K562 (cell line): ENCODE measurements around the gene PCK1. TPM values are rescaled to one million over a fixed set of nuclear protein-coding genes. Genes with fewer than 3 reads are reported as not detected.
A peak's percentile ranks its signal among the peaks of the same experiment; 100 is the strongest.

Experiments used
- ATAC-seq: fragments of 200-7000 bp; cut with Tn5 transposase; 3 replicates; pipeline ENCODE4 v1.9.1; 2020; ENCODE audit warnings: moderate library complexity
- BruUV-seq: library from RNA; stranded (reverse); fragments of 400-500 nt; replicated peaks from 2 replicates; lab custom pipeline; 2021; lab: Mats Ljungman, UMichigan
- CTCF ChIA-PET: fragments of 300-600 bp; formaldehyde crosslinking; extraction: SDS; loops from one replicate; lab custom pipeline; 2021; ENCODE audit warnings: low intra/inter-chr PET ratio; lab: Yijun Ruan, JAX
- POLR2A ChIA-PET: fragments of 300-600, 350-650 bp; sonication (Branson Sonifier 250); formaldehyde crosslinking; extraction: SDS; loops from one replicate; lab custom pipeline; 2021; ENCODE audit warnings: antibody characterized with exemption, inconsistent platforms; lab: Yijun Ruan, JAX
- DNase-seq, 4 experiments: peaks; one replicate each; pipeline versions ENCODE4 v3.0.0 to v3.0.0-alpha.2; 2011 to 2018; ENCODE audit warnings: low spot score in 3 of 4, mixed read lengths in 3 of 4; ENCODE audit errors: extremely low read depth in 1 of 4
- FAIRE-seq: peaks from 2 replicates; lab custom pipeline; 2011; peaks lifted over from hg19 to GRCh38; lab: Jason Lieb, UNC
- H2AFZ ChIP-seq: 2 replicates; pipeline ENCODE4 v1.6.0; 2011; ENCODE audit warnings: low read depth, low read length, control low read depth, inconsistent platforms
- H3K27ac ChIP-seq: fragments of 200-600 bp; 3 replicates; pipeline ENCODE4 v1.8.0; 2011; ENCODE audit warnings: low read depth, mild to moderate bottlenecking, control low read depth, inconsistent platforms, low read length, moderate library complexity, mixed read lengths; ENCODE audit errors: extremely low read depth
- H3K27me3 ChIP-seq, 2 experiments: fragments of 300-600 bp in 1 of 2; 2 replicates in 1 of 2; 3 replicates in 1 of 2; pipeline versions ENCODE4 v1.6.0 to v1.8.0; 2011; ENCODE audit warnings: inconsistent platforms in 2 of 2, low read length in 2 of 2, mild to moderate bottlenecking in 1 of 2, mixed read lengths in 1 of 2, moderate library complexity in 1 of 2; ENCODE audit not compliant: control insufficient read depth in 2 of 2, insufficient read depth in 2 of 2
- H3K36me3 ChIP-seq: fragments of 300-600 bp; 3 replicates; pipeline ENCODE4 v1.8.0; 2011; ENCODE audit warnings: mild to moderate bottlenecking, low read length, inconsistent platforms; ENCODE audit not compliant: control insufficient read depth, insufficient read depth
- H3K4me1 ChIP-seq, 2 experiments: fragments of 200-600 bp in 1 of 2; replicated peaks in 1 of 2; 2 replicates in 1 of 2; 3 replicates in 1 of 2; pipeline versions ENCODE4 v1.5.1 to v1.8.0; 2011; ENCODE audit warnings: inconsistent platforms in 2 of 2, low read length in 2 of 2, mild to moderate bottlenecking in 1 of 2, mixed read lengths in 1 of 2, moderate library complexity in 1 of 2; ENCODE audit not compliant: control insufficient read depth in 2 of 2, insufficient read depth in 2 of 2
- H3K4me2 ChIP-seq: 2 replicates; pipeline ENCODE4 v1.6.1; 2011; ENCODE audit warnings: low read length, control low read depth, inconsistent platforms, mixed read lengths; ENCODE audit not compliant: insufficient read depth
- H3K4me3 ChIP-seq: fragments of 200-600 bp; sonication (generic), shearing (Covaris generic); 2 replicates; pipeline ENCODE4 v1.5.1; 2016; ENCODE audit warnings: control low read depth, inconsistent platforms
- H3K79me2 ChIP-seq: fragments of 200-600 bp; 3 replicates; pipeline ENCODE4 v1.8.0; 2011; ENCODE audit warnings: low read length, inconsistent platforms; ENCODE audit not compliant: control insufficient read depth, insufficient read depth
- H3K9ac ChIP-seq, 2 experiments: 2 replicates each; pipeline versions ENCODE4 v1.6.0 to v1.6.1; 2011; ENCODE audit warnings: low read depth in 2 of 2, low read length in 2 of 2, control low read depth in 1 of 2, inconsistent platforms in 1 of 2, mild to moderate bottlenecking in 1 of 2, mixed read lengths in 1 of 2; ENCODE audit not compliant: insufficient read depth in 1 of 2
- H3K9me1 ChIP-seq: one replicate; pipeline ENCODE4 v1.6.0; 2011; ENCODE audit warnings: inconsistent platforms, mild to moderate bottlenecking, low read length, moderate library complexity; ENCODE audit not compliant: control insufficient read depth, insufficient read depth
- H3K9me3 ChIP-seq: replicated peaks from 2 replicates; pipeline ENCODE4 v1.5.1; 2011; ENCODE audit warnings: low read depth, low read length, inconsistent platforms; ENCODE audit not compliant: control insufficient read depth, insufficient read depth
- H4K20me1 ChIP-seq: replicated peaks from 2 replicates; pipeline ENCODE4 v1.6.1; 2011; ENCODE audit warnings: low read length, inconsistent platforms, mixed read lengths; ENCODE audit not compliant: control insufficient read depth, insufficient read depth
- MTF1 ChIP-seq: fragments of 250-450 bp; sonication (Bioruptor Pico); IDR thresholded peaks from 2 replicates; pipeline ENCODE4 v1.9.0; 2021; ENCODE audit warnings: moderate library complexity, mild to moderate bottlenecking, inconsistent platforms, borderline replicate concordance
- WHSC1 ChIP-seq: IDR thresholded peaks from one replicate; pipeline ENCODE4 v1.6.1; 2012; ENCODE audit warnings: low read length, control low read depth, inconsistent platforms
- ZKSCAN1 ChIP-seq: fragments of 150-350 bp; IDR thresholded peaks from 2 replicates; pipeline ENCODE4 v1.6.1; 2016; ENCODE audit warnings: low read depth, low read length
- ZNF121 ChIP-seq: sonication (generic); formaldehyde crosslinking; conservative IDR thresholded peaks from 2 replicates; pipeline ENCODE4 v1.8.0; 2022; ENCODE audit warnings: missing genetic modification reagents
- ZNF24 ChIP-seq: fragments of 450-650 bp; IDR thresholded peaks from 2 replicates; pipeline ENCODE4 v1.6.1; 2016
- WGBS: fragments of 100-300 bp; shearing (Covaris generic); methylation state at CpG from one replicate; pipeline ENCODE4 v1.1.6; 2016; ENCODE audit warnings: low coverage, mixed read lengths; ENCODE audit not compliant: insufficient coverage; ENCODE audit errors: missing lambda C conversion rate; 5-methylcytosine and 5-hydroxymethylcytosine counted together
- in situ Hi-C: fragments of 300-500 bp; cut with MboI; formaldehyde crosslinking; loops from 4 replicates; pipeline ENCODE4 v1.15.0; 2018; ENCODE audit warnings: inconsistent platforms, mixed read lengths
- intact Hi-C: fragments of 100-400 bp; cut with micrococcal nuclease; formaldehyde crosslinking; loops from 2 replicates; pipeline ENCODE4 v1.14.2; 2022
- polyA plus RNA-seq, 8 experiments: library from polyadenylated mRNA; depleted of rRNA in 4 of 8; stranded (reverse) in 5 of 8; unstranded in 3 of 8; fragments of >200 nt; fragmentation: Nextera tagmentation in 2 of 8; fragmentation: Illumina TruSeq in 1 of 8; extraction: Ambion mirVana in 2 of 8; extraction: Trizol in 1 of 8; gene quantifications; 2 replicates each; pipeline versions ENCODE4 v1.2.1 to v1.2.3, GENCODE V29; 2011 to 2014; ENCODE audit warnings: inconsistent platforms in 1 of 8, missing spikeins in 1 of 8
- total RNA-seq, 7 experiments: library from RNA; depleted of rRNA in 6 of 7; stranded (reverse); fragments of >200 nt in 6 of 7; fragmentation: Illumina TruSeq in 2 of 7; extraction: Trizol in 2 of 7; gene quantifications; 2 replicates each; pipeline versions ENCODE4 v1.2.1 to v1.2.3, GENCODE V29; 2011 to 2021; ENCODE audit warnings: low replicate concordance in 1 of 7
- TF ChIP-seq, protein P1 (sequence below): sonication (generic); formaldehyde crosslinking; IDR thresholded peaks from 2 replicates; pipeline ENCODE4 v1.9.0; 2022; ENCODE audit warnings: mild to moderate bottlenecking, missing genetic modification reagents

PCK1 gene
- total and polyA plus RNA-seq, 9 of the 15 experiments (the other 6 are each of a cell fraction or from before 2014, with no cell fraction given): 0.05 to 0.73 (median 0.15) TPM

- POLR2A ChIA-PET: interaction anchor here (0.6 to 1.3 kb wide), 5 partner anchors 13 to 146 kb away, joined by 3 to 6 read pairs (median 3); no protein-coding TSS in a partner anchor
- in situ Hi-C loops (loop anchor here (25.0 kb wide), 1 partner anchor 595 kb away; no protein-coding TSS in a partner anchor), intact Hi-C loops (no loop called here)
- BruUV-seq: no TSS peak
- ATAC-seq (no peak), FAIRE-seq (no peak), DNase-seq (no peak)
- no peak overlapping the region for H3K9ac ChIP-seq
- H3K4me1 ChIP-seq: peaks cover 0 to 3% of the 10 kb centered on the region in 2 experiments; a peak in 4 of 5 replicates
- no peak overlapping the region for H3K27ac ChIP-seq
- H4K20me1 ChIP-seq: peaks cover 11% of the 10 kb centered on the region
- WGBS: 4% methylated on average over 6 of the region's 6 CpGs
- peaks cover 29 to 85% of the 10 kb centered on the region in 2 experiments; a peak in 4 of 5 replicates for H3K27me3 ChIP-seq
- H3K9me1 ChIP-seq: no peaks in the 10 kb centered on the region
- no peaks in the 10 kb centered on the region for H3K79me2 ChIP-seq
- no peaks in the 10 kb centered on the region for H3K36me3 ChIP-seq
- H2AFZ ChIP-seq: no peak overlapping the region
- CTCF ChIA-PET: no interaction called here
- no peak overlapping the region for H3K4me3 ChIP-seq
- no peak overlapping the region for H3K4me2 ChIP-seq
- no peak for TF ChIP-seq WHSC1
- TF ChIP-seq MTF1 (CRISPR knock-in tag): no peak
- peak; percentile 65; the same call in 1 of the 2 replicates for TF ChIP-seq ZNF24
- TF ChIP-seq ZNF121: 0 out of 2 replicates have a peak, but pooled peaks have one; percentile 18
- TF ChIP-seq ZKSCAN1: peak; percentile 70; the same call in 1 of the 2 replicates
- TF ChIP-seq, protein P1, sequence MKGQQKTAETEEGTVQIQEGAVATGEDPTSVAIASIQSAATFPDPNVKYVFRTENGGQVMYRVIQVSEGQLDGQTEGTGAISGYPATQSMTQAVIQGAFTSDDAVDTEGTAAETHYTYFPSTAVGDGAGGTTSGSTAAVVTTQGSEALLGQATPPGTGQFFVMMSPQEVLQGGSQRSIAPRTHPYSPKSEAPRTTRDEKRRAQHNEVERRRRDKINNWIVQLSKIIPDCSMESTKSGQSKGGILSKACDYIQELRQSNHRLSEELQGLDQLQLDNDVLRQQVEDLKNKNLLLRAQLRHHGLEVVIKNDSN (CRISPR knock-in tag): no peak
- TF ChIP-seq, all 486 proteins: peak for 3
- no peaks in the 10 kb centered on the region for H3K9me3 ChIP-seq
Observed at GRCh38 chr20:57617079-57617795, 56.3 kb downstream of the PCK1 start.

Other genes starting within 250 kb of the PCK1 start
- gene SPO11, start 231.3 kb upstream of the PCK1 start, total RNA-seq (2014; rRNA removed): not detected in 2 replicates
- gene SPO11, start 231.3 kb upstream of the PCK1 start, total RNA-seq (2014; rRNA removed; fragmentation: Illumina TruSeq; extraction: Trizol): not detected in 2 replicates
- not detected in 2 replicates for gene SPO11, start 231.3 kb upstream of the PCK1 start, total RNA-seq (2015; rRNA removed; fragmentation: Illumina TruSeq; extraction: Trizol)
- gene SPO11, start 231.3 kb upstream of the PCK1 start, total RNA-seq (2021): not detected in 2 replicates
- gene SPO11, start 231.3 kb upstream of the PCK1 start, polyA plus RNA-seq (2011; rRNA removed): not detected in 2 replicates
- gene SPO11, start 231.3 kb upstream of the PCK1 start, polyA plus RNA-seq (2014; fragmentation: Illumina TruSeq; extraction: Trizol): not detected in 2 replicates
- not detected for gene SPO11, start 231.3 kb upstream of the PCK1 start, polyA plus RNA-seq (2014; fragmentation: Nextera tagmentation; extraction: Ambion mirVana)
- gene SPO11, start 231.3 kb upstream of the PCK1 start, polyA plus RNA-seq (2014; rRNA removed): not detected in 2 replicates
- gene RAE1, start 209.9 kb upstream of the PCK1 start, total RNA-seq (2014; rRNA removed): 40.8 and 60.8 TPM in 2 replicates
- gene RAE1, start 209.9 kb upstream of the PCK1 start, total RNA-seq (2014; rRNA removed; fragmentation: Illumina TruSeq; extraction: Trizol): 77.7 and 81.1 TPM in 2 replicates
- gene RAE1, start 209.9 kb upstream of the PCK1 start, total RNA-seq (2015; rRNA removed; fragmentation: Illumina TruSeq; extraction: Trizol): 82.6 and 84.9 TPM in 2 replicates
- gene RAE1, start 209.9 kb upstream of the PCK1 start, total RNA-seq (2021): 68.7 and 70.5 TPM in 2 replicates
- gene RAE1, start 209.9 kb upstream of the PCK1 start, polyA plus RNA-seq (2011; rRNA removed): 49.8 and 52.2 TPM in 2 replicates
- gene RAE1, start 209.9 kb upstream of the PCK1 start, polyA plus RNA-seq (2014; fragmentation: Illumina TruSeq; extraction: Trizol): 100 and 104 TPM in 2 replicates
- 100 to 1,000 TPM; 223 to 248 TPM for gene RAE1, start 209.9 kb upstream of the PCK1 start, polyA plus RNA-seq (2014; fragmentation: Nextera tagmentation; extraction: Ambion mirVana)
- gene RAE1, start 209.9 kb upstream of the PCK1 start, polyA plus RNA-seq (2014; rRNA removed): 33.7 and 62.4 TPM in 2 replicates
- gene RBM38, start 169.7 kb upstream of the PCK1 start, total RNA-seq (2014; rRNA removed): 63.6 and 74.0 TPM in 2 replicates
- 10.9 and 12.3 TPM in 2 replicates for gene RBM38, start 169.7 kb upstream of the PCK1 start, total RNA-seq (2014; rRNA removed; fragmentation: Illumina TruSeq; extraction: Trizol)
- gene RBM38, start 169.7 kb upstream of the PCK1 start, total RNA-seq (2015; rRNA removed; fragmentation: Illumina TruSeq; extraction: Trizol): 33.9 and 36.1 TPM in 2 replicates
- gene RBM38, start 169.7 kb upstream of the PCK1 start, total RNA-seq (2021): 82.4 and 83.4 TPM in 2 replicates
- 31.9 and 33.2 TPM in 2 replicates for gene RBM38, start 169.7 kb upstream of the PCK1 start, polyA plus RNA-seq (2011; rRNA removed)
- 22.5 and 55.0 TPM in 2 replicates for gene RBM38, start 169.7 kb upstream of the PCK1 start, polyA plus RNA-seq (2014; fragmentation: Illumina TruSeq; extraction: Trizol)
- gene RBM38, start 169.7 kb upstream of the PCK1 start, polyA plus RNA-seq (2014; fragmentation: Nextera tagmentation; extraction: Ambion mirVana): under 1 TPM; 0.28 to 0.39 TPM
- 79.6 and 84.1 TPM in 2 replicates for gene RBM38, start 169.7 kb upstream of the PCK1 start, polyA plus RNA-seq (2014; rRNA removed)
- 120 and 126 TPM in 2 replicates for gene CTCFL, start 36.0 kb upstream of the PCK1 start, total RNA-seq (2014; rRNA removed)
- 111 and 112 TPM in 2 replicates for gene CTCFL, start 36.0 kb upstream of the PCK1 start, total RNA-seq (2014; rRNA removed; fragmentation: Illumina TruSeq; extraction: Trizol)
- gene CTCFL, start 36.0 kb upstream of the PCK1 start, total RNA-seq (2015; rRNA removed; fragmentation: Illumina TruSeq; extraction: Trizol): 80.9 and 89.1 TPM in 2 replicates
- gene CTCFL, start 36.0 kb upstream of the PCK1 start, total RNA-seq (2021): 122 and 124 TPM in 2 replicates
- 188 and 206 TPM in 2 replicates for gene CTCFL, start 36.0 kb upstream of the PCK1 start, polyA plus RNA-seq (2011; rRNA removed)
- gene CTCFL, start 36.0 kb upstream of the PCK1 start, polyA plus RNA-seq (2014; fragmentation: Illumina TruSeq; extraction: Trizol): 137 and 177 TPM in 2 replicates
- 10 to 100 TPM; 42.4 to 62.7 TPM for gene CTCFL, start 36.0 kb upstream of the PCK1 start, polyA plus RNA-seq (2014; fragmentation: Nextera tagmentation; extraction: Ambion mirVana)
- gene CTCFL, start 36.0 kb upstream of the PCK1 start, polyA plus RNA-seq (2014; rRNA removed): 100 and 122 TPM in 2 replicates
- gene ZBP1, start 59.3 kb downstream of the PCK1 start, total RNA-seq (2014; rRNA removed): not detected in 2 replicates
- not detected in 2 replicates for gene ZBP1, start 59.3 kb downstream of the PCK1 start, total RNA-seq (2014; rRNA removed; fragmentation: Illumina TruSeq; extraction: Trizol)
- gene ZBP1, start 59.3 kb downstream of the PCK1 start, total RNA-seq (2015; rRNA removed; fragmentation: Illumina TruSeq; extraction: Trizol): not detected in 2 replicates
- not detected in 2 replicates for gene ZBP1, start 59.3 kb downstream of the PCK1 start, total RNA-seq (2021)
- not detected in 2 replicates for gene ZBP1, start 59.3 kb downstream of the PCK1 start, polyA plus RNA-seq (2011; rRNA removed)
- not detected in 2 replicates for gene ZBP1, start 59.3 kb downstream of the PCK1 start, polyA plus RNA-seq (2014; fragmentation: Illumina TruSeq; extraction: Trizol)
- not detected for gene ZBP1, start 59.3 kb downstream of the PCK1 start, polyA plus RNA-seq (2014; fragmentation: Nextera tagmentation; extraction: Ambion mirVana)
- gene ZBP1, start 59.3 kb downstream of the PCK1 start, polyA plus RNA-seq (2014; rRNA removed): not detected in 2 replicates
- gene PMEPA1, start 148.9 kb downstream of the PCK1 start, total RNA-seq (2014; rRNA removed): not detected in 2 replicates
- gene PMEPA1, start 148.9 kb downstream of the PCK1 start, total RNA-seq (2014; rRNA removed; fragmentation: Illumina TruSeq; extraction: Trizol): not detected in 2 replicates
- gene PMEPA1, start 148.9 kb downstream of the PCK1 start, total RNA-seq (2015; rRNA removed; fragmentation: Illumina TruSeq; extraction: Trizol): not detected in 2 replicates
- 0.16 and 0.20 TPM in 2 replicates for gene PMEPA1, start 148.9 kb downstream of the PCK1 start, total RNA-seq (2021)
- not detected in 2 replicates for gene PMEPA1, start 148.9 kb downstream of the PCK1 start, polyA plus RNA-seq (2011; rRNA removed)
- not detected in 2 replicates for gene PMEPA1, start 148.9 kb downstream of the PCK1 start, polyA plus RNA-seq (2014; fragmentation: Illumina TruSeq; extraction: Trizol)
- not detected for gene PMEPA1, start 148.9 kb downstream of the PCK1 start, polyA plus RNA-seq (2014; fragmentation: Nextera tagmentation; extraction: Ambion mirVana)
- not detected in 2 replicates for gene PMEPA1, start 148.9 kb downstream of the PCK1 start, polyA plus RNA-seq (2014; rRNA removed)